DMS153 treated with DMSO at 0.1 percent for 48 hours (cell line): ENCODE measurements around the gene FAM120B.
"Not testable (repeated sequence)": the region's sequence is repeated elsewhere in the genome, so short reads cannot be mapped to it uniquely, and the experiment has no call there.

ENCODE experiments used
- DNase-seq: peaks from one replicate; lab custom pipeline; 2025; ENCODE audit not compliant: unreplicated experiment; lab: John Stamatoyannopoulos, UW

FAM120B gene

DNA sequence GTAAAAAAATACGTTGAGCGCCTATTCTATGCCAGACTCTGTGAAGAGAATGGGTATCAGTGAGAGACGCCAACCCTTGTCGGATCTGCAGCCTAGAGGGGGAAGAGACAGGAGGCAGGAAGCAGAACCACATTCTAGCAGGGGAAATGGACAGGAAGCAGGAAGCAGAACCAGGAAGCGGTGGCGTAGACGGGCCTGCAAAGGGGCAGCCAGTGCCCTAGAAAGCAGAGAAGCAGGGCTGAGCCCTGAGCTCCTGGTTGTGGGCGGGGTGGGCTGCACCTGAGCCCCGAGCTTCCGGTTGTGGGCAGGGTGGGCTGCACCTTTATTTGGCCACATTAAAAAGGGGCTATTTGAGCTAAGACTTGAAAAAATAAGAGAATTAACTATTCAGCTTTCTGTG, 71.9 kb downstream of the FAM120B start:
- DNase-seq, result no peak

DNA sequence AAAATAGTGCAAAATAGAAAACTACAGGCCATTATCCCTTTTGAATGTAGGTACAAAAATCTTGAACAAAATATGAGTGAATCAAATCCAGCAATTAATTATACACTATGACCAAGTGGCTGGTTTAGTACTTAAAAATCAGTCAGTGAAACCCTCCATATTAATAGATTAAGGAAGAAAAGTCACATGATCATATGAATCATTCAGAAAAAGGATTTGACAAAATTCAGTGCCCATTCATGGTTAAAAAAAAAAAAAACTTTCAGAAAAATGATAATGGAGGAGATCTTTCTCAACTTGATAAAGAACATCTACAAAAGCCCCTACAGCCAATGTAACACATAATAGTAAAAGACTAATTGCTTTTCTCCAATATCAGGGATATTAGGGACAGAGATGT, 75.0 kb downstream of the FAM120B start:
- no peak for DNase-seq

DNA sequence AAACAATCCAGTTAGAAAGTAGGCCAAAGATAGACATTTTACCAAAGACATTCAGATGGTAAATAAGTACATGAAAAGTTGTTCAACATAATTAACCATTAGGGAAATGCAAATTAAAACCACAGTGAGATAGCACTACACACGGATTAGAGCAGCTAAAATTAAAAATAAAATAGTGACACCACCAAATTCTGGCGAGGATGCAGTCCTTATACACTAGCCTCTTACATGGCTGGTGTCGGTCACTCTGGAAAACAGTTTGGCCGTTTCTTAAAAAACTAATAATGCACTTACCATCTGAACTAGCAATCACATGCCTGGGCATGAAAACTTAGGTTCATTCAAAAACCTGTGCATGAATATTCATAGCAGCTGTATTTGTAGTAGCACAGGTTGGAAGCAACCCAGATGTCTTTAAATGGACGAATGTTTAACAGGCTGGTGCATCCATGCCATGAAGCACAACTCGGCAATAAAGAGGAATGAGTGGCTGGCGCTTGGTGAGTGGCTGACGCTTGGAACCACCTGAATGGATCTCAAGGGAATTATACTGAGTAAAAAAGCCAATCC, 77.0 kb downstream of the FAM120B start:
- DNase-seq, result no peak

DNA sequence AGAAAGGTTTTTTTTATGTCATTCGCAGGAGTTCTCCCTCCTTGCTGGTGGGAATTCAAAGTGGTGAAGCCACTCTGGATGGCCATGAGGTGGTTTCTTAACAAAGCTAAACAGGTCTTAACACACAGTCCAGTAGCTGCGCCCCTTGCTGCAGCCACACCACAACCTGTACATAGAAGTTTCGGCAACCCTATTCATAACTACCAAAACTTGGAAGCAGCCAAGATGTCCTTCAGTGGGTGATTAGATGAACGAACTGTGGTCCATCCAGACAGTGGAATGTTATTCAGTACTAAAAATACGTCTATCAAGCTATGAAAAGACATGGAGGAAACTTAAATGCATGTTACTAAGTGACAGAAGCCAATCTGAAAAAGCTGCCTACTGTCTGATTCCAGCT, 78.9 kb downstream of the FAM120B start:
- no peak for DNase-seq

DNA sequence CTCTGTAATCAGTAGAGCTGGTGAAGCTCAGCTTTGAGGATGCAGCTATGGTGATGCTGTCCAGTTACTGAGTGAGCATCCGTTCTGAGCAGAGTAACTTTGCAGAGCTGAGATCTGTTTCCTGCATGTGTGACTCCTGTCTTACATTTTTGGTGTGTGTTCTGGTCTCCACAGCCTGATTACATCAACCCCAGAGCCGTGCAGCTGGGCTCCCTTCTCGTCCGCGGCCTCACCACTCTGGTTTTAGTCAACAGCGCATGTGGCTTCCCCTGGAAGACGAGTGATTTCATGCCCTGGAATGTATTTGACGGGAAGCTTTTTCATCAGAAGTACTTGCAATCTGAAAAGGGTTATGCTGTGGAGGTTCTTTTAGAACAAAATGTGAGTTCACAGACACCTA, 81.6 kb downstream of the FAM120B start:
- no peak for DNase-seq

DNA sequence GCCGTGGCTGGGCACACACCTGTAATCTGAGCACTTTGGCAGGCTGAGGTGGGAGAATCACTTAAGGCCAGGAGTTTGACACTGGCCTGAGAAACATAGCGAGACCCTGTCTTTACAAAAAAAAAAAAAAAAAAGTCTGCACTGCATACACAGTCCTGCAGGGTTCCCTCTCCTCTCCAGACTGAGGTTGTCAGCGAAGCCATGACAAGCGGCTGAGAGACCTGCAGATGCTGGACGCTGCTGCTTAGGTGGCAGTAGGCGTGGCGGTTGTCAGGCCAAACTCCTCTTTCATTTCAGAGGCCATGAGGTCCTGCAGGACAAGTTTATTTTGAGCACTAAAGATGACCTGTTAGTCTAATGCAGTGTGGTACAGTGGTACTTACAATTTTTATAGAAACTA, 86.5 kb downstream of the FAM120B start:
- DNase-seq, result no peak

DNA sequence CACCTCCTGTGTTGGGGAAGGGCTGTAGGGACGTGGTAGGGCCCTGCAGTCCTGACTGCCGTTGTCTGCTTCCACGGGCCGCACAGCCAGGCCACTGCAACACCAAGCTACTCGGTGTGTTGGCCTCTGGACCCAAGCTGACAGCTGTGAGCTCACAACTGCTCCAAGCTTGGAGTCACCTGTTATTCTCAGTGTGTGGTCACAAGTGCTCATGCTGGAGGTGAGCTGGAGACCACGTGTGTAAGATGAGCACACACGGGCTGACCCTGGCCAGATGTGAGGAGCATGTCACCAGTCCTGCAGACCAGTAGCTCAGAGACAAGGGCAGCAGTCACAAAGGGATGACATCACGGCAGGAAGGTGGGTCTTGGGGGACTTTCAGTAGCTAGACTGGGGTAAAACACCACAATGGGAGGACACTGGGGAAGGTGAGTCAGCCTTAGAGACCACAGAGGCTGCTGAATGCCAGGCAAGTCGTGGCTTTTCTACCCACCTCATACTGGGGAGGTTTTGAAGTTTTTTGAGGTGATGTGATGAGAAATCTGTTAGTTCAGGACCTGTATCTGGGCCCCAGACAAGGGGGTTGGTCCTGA, 87.3 kb downstream of the FAM120B start:
- DNase-seq, result no peak

DNA sequence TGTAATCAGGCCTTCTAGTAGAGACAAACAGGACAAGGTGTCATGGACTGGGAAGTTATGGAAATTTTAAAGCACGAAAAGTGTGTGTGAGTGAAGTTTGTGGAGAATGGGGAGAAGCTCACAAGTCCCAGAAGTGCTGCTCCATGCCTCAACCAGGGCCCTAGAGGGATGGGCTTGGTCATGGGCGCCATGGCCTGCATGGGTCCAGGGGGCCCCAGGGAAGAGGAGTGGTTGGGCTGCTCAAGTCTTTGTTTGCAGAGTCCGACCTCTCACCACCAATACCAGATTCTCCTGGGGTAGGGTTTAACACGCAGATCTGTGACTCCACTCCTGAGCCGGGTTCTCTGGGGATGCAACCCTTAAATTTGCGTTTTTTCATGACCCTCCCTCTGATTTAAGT, 88.4 kb downstream of the FAM120B start:
- no peak for DNase-seq

DNA sequence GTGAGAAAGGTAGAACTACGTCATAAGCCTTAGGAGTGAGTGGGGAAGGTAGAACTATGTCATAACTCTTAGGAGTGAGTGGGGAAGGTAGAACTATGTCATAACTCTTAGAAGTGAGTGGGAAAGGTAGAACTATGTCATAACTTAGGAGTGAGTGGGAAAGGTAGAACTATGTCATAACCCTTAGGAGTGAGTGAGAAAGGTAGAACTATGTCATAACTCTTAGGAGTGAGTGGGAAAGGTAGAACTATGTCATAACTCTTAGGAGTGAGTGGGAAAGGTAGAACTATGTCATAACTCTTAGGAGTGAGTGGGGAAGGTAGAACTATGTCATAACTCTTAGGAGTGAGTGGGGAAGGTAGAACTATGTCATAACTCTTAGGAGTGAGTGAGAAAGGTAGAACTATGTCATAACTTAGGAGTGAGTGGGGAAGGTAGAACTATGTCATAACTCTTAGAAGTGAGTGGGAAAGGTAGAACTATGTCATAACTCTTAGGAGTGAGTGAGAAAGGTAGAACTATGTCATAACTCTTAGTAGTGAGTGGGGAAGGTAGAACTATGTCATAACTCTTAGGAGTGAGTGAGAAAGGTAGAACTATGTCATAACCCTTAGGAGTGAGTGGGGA, 92.3 kb downstream of the FAM120B start:
- not testable (repeated sequence) for DNase-seq

DNA sequence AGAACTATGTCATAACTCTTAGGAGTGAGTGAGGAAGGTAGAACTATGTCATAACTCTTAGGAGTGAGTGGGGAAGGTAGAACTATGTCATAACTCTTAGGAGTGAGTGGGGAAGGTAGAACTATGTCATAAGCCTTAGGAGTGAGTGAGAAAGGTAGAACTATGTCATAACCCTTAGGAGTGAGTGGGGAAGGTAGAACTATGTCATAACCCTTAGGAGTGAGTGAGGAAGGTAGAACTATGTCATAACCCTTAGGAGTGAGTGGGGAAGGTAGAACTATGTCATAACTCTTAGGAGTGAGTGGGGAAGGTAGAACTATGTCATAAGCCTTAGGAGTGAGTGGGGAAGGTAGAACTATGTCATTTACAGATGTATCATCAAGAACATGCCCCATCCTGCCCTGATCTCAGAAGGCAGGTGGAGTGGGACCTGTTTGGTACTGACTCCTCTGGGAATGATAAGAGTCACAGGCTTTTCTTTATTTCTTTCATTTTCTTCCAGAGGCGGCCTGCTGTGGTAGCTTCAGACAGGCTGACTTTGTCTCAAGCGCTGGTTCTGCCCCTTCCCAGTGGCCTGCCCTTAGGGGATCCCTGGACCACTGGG, 93.5 kb downstream of the FAM120B start:
- not testable (repeated sequence) for DNase-seq

DNA sequence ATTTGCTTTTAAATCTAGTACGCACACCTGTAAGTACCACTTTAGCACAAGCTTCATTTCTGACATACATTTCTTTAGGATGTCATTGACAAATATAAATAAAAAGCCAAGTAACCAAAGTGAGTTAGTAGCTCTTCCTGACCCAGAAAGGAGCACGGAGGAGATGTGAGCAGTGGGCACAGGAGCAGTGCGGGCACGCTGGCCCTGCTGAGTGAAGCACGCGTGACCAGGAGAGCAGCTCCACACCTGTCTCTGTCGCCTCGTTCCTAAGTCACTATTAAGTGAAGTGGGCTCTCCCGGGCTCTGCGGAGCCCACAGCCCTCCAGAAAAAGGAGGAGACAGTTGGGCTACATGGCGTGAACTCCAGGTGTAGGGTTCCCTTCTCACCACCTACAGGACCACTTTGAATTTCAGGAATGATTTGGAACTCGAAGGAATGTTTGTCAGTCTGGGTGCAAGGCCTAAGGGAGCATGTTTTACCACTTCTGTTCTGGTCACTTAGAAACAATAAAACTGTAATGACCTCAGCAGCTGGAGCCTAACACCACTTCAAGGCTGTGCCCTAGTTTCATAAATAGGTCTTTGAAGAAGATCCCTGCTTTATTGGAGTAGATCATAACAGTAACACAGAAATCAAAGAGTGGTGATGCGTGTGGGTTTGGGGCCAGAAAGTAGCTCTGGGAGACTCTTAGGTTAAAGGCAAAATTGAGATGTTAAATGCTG, 95.9 kb downstream of the FAM120B start:
- no peak for DNase-seq

DNA sequence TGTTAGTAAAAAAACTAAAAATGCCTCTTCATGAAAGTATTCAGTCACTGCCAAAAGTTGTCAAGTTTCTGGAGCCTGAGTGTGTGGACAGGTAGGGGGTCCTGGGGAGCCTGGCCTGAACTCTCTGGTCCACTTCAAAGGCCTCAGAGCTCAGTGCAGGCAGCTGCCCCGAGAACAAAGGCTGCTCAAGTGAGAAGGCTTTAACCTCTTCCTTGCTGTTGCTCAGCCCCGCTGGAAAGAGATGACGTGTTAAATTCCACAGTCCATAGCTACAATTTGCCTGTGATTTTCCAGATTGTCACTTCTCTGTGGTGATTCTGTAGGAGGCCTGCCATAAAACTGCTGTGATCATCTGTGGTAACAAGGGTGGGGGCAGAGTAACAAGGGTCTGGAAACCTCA, 96.9 kb downstream of the FAM120B start:
- DNase-seq, result no peak

DNA sequence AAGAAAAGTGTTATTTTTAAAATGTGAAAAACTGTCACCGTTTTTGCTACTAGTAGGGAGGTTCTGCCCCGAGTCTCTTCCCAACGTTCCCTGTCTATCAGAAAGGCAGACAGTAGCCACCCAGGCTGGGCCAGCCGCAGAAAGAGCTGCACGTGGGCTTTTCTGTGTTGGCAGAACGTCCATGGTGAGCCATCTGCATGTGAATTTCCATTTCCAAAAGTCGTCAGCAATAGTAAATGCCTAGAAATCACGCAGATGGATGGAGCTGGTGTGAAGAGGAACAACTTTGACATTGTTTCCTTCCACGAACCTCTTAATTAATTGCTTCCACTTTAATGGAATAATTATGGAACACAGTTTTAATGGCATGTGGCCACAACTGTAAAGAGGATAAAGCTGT, 97.5 kb downstream of the FAM120B start:
- no peak for DNase-seq

DNA sequence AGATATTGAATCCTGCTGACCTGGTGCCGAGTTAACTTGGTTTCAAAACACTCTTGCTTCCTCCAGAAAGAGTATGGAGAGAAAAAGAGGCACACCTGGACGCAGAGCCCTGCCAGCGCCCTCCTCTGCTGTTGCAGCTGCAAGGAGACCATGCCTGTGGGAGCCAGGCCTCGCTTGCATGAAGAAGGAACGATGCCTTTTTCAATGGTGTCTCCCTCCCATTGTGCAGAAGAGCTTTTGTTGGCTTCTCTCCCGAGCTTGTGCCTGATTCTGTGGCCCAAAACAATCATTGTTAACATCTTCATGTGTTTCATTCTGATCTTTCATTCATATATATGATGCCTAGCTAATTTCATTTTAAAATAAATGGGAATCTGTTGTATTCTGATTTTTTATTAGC, 98.1 kb downstream of the FAM120B start:
- DNase-seq, result no peak

DNA sequence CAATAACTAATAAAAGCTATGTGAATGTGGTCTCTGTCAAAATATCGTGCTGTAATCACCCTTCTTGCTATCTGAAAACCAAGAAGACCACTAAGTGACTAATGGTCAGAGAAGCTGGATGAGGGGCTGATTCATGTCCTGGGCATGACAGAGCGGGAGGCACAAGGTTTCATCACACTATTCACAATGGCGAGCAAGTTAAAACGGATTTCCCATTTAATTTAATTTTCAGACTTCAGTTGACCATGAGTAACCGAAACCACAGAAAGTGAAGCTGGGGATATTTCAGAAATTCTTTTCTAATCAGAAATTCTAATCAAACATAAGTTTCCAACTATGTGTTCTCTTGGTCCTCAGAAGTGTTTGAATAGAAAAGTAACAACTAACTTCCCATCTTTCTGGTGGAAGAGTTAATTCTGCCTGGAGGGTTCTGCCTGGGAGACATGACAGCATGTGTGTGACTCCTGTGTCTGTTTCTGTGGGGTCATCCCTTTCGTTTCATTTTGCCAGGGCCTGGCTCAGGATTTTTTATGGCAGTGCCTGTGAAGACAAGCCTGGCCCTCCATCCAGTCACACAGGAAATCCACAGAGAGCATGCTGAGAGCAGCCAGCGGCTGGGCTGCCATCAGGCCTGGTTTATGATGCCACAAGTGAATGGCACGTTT, 98.9 kb downstream of the FAM120B start:
- DNase-seq, result no peak

DNA sequence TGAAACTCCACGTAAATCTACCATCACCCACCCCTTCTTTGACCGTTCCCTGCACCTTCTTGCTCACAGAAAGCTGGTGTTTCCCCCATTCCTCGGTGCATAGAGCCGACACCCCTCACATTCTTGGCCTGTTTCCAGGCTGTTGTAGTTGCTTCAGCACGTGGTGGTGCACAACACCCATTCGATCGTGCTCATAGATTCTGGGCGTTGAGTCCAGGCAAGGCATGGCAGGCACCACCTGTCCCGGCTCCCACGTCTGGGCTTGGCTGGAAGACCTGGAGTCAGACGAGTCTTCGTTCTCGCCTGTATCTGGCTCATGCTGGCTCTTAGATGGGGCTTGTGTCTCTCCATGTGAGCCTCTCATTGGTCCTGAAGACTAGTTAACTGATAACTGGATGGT, 100.6 kb downstream of the FAM120B start:
- no peak for DNase-seq

DNA sequence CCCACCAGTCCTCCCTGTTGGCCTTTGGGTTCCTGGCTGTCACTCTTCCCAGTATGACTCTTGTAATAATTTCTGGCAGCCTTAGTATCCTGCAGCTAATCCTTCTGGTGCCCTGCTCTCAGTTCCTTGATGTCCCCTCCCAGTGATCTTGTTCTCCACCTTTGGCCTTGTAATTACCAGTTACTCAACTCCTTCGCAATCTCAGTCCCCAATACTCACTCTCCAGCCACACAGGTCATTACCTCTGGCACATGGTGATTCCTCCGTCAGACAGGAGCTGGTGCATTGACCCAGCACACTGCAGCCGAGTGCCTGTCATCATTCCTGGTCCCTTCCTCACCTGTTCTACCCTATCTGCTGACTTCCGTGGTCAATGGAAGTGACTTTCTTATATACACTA, 101.4 kb downstream of the FAM120B start:
- no peak for DNase-seq

DNA sequence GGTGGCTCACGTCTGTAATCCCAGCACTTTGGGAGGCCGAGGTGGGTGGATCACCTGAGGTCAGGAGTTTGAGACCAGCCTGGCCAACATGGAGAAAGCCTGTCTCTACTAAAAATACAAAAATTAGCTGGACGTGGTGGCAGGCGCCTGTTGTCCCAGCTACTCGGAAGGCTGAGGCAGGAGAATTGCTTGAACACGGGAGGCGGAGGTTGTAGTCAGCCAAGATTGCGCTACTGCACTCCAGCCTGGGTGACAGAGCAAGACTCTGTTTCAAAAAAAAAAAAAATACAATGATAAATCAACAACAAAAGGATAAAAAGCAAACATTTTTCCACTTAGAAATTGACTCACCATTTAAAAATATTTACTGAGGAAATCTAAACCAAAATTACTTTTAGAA, 103.2 kb downstream of the FAM120B start:
- not testable (repeated sequence) for DNase-seq

DNA sequence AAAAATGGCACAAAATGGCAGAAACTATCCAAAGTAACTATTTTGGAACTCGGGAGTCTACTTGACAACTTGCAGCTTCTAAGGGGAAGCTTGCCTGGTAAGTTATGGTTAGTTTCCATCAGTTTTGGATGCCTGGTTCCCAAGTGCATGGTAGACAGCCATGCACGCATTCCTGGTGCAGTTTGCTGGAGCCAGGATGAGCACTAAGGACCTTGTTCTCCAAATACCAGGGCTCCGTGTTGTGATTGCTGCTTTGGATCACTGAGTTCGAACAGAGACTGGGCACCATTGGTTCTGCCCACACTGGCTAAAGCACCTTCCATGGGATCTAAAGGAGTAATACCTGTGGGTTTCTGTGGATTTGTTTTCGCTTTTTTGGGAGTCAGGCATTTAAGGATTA, 103.7 kb downstream of the FAM120B start:
- DNase-seq, result no peak

DNA sequence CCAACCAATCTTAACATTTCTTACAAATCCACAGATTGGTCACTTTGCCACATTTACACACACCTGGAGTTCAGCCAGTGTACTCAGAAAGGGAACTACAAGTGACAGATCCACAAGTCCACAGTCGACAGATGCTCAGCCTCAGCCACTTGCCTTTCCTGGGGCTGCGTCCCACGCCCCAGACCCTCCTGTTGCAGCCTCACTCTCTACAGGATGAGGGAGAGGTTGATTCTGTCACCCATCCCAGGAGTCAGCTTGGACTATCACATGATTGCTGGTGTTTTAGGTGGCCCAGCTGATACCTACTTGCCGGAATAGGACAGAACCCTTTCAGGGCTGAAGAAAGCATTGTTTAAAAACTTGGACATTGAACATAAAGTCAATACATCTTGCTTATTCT, 108.8 kb downstream of the FAM120B start:
- DNase-seq, result no peak

DNA sequence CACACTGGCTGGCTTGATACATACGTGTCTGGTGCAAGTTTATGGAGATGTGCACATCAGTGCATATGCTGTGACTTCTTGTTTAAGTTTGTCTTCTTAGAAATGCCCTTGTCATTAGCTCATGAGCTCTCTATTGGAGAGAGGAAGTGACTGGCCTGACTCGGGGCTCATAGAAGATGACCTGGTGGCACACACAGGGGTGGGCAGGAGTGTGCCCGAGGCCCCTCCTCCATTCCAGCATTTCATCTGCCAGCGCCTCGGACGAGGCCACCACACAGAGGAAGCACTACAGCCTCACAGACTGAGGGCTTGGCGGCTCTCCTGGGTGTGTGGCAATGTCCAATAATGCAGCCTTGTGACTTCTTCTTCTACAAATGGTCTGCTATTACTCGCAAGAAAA, 109.7 kb downstream of the FAM120B start:
- no peak for DNase-seq
